HG03432 (cell line): ENCODE measurements around the gene PPP2R5C.

Experiments used
- ATAC-seq: cut with Tn5 transposase; IDR thresholded peaks from one replicate; pipeline ENCODE4 v1.9.1; 2021; ENCODE audit warnings: mild to moderate bottlenecking, moderate library complexity; ENCODE audit not compliant: unreplicated experiment

Gene PPP2R5C

DNA sequence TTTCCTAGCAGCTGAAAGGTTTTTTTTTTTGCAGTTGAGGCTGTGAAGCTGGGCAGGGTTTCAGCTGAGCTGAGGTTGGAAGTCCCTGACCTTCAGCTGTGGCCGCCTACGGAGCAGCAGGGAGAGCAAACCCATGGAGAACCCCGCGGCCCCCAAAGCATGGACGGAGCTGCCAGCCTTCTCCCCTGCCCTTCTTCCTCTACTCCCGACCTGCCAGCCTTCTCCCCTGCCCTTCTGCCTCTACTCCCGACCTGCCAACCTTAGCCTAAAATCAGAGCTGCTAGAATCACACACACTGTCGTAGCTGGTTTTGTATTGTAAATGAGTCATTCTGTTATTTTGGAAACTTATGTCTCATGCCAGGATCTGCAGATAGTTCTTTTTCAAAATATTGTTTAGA lies 74.6 kb downstream of the PPP2R5C start:
- no peak for ATAC-seq

DNA sequence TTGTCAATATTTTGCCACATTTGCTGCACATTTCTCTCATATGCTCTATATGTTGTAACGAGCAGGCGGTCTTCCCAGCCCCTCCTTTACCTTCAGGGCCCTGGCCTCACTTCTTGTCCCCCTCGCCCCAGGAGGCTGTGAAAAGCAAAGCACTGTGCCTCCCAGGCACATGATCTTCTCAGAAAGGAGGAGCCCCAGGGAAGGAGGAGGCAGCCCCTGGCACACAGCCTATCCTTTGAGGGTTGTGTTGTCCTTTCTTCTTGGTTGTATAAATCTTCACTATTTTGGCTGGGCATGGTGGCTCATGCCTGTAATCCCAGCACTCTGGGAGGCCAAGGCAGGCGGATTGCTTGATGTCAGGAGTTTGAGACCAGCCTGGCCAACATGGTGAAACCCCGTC lies 77.0 kb downstream of the PPP2R5C start:
- no peak for ATAC-seq

DNA sequence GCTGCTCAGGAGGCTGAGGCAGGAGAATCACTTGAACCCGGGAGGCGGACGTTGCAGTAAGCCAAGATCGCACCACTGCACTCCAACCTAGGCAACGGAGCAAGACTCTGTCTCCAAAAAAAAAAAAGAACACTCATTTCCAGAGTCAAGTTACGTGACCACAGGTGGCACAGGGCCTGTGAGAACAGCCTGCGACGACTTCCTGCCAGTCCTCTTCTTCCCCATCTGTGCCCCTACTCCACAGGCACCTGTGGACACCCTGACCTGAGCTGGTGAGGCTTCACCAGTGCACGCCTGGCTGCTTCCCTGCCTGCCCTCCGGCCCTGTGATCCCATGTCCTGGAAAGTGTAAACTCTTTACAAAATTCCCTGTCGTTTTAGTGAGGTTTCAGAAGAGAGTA lies 77.7 kb downstream of the PPP2R5C start:
- ATAC-seq, result peak; percentile 62

DNA sequence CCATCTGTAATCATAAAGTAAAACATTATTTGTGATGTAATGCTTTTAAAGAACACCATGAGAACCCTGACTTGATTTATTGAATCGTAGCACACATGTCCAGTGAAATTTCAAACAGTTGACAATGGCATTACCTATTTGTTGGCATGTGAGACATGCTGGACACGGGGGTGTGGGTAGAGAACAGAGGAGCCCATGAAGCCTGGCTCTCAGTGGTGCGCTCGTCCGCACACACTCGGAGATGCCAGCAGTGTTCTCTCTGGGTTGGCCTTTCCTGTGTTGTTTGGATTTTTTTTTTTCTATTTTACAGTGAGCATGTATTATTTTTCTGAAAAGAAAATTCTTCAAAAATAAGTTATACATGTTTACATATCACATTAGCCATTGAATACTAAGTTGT lies 78.2 kb downstream of the PPP2R5C start:
- ATAC-seq, result no peak

DNA sequence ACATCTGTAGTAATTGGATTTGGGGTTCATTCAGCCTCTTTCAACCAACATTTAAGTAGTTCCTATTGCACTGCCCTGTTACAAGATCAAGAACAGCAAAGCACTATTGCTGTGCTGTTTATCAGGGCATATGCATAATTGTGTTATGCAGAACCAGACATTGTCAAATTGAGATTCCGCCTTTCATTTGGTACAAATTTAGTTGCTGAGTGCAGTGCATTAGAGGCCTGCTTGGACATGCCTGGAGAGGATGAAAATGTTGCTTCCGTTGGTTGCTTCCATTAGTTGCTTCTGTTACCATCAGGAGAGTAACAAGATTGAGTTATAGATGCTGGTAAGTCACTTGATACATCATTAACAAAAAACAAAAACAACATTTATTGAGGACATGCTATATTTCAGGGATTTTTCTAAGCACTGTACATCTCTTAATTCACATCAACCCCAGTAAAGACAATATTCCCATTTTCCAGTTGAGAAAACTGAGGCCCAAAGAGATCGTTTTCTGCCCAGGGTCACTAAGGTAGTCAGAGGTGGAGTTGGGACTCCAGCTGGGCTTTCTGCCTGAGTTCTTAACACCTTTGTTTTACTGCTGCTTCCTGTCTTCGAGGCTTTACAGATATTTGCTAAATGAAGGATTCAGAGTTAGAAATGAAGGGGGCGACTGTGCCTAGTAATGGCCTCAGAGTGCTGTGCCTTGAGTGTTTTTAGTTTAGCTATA lies 79.3 kb downstream of the PPP2R5C start:
- no peak for ATAC-seq

DNA sequence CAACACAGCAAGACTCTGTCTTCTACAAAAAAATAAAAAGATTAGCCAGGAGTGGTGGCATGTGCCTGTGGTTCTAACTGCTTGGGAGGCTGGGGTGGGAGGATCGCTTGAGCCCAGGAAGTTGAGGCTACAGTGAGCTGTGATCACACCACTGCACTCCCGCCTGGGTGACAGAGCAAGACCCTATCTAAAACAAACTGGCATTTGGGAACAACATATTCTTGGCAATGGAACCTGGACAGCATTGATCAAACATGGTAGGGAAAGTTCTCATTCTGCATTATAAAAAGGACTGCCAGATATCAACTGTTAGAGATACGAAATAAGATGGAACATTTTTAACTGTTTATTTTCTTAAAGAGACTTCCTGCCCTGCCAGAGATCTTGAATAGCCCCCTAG lies 81.5 kb downstream of the PPP2R5C start:
- ATAC-seq, result no peak

DNA sequence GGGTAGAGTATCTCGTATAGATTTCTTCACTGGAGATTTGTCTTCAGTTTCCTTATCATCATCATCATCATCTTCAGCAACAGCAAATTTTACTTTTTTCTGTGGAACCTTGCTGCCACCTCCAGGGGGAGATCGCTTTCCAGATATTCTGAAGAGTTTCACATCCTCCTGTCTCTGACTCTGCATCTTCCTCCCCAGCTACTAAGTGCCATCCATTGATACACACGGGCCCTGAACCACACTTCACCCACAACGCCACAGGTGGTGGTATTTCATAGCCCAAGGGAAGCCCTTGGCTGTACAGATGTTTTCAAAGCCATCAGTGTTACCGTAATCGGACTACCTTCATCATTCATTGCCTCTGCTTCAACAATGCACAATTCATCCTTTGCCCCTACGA lies 82.2 kb downstream of the PPP2R5C start:
- peak; percentile 67 for ATAC-seq

DNA sequence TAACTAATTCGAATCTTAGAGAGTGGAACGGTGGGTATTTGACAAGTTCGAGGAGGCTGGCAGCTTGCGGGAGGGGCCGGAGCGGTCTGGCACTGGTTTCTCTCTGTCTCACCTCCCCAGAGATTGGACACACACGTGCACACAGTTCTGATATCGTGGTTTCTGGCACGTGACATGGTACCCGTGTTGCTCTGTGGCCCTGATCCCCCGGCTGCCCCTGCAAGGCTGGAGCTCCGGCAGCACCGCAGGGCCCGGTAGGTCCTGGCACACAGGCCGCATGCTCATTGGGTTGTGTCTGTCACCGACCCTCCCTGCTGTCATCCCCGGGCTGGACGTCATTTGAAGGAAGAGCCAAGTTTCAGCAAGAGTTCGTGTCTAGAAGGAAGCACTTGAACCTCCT lies 82.7 kb downstream of the PPP2R5C start:
- peak; percentile 25 for ATAC-seq

DNA sequence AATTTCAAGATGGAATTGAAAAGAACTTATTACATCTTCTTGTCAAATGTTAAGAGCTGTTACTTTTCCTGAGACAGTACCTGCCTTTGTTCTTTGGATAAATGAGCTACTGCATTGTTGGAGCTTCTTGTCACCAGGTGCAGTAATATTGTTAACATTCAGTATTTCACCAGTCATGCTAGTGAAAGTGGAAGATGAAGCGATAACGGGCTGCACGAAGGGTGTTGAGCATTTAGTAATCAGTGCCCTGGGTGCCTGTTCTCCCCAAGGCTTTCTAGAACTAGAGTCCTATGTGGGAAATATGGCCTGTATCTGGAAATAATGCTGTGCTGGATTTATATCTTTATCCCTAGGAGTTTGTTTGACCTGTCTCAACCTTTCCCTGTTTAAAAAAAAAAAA lies 83.2 kb downstream of the PPP2R5C start:
- no peak for ATAC-seq

DNA sequence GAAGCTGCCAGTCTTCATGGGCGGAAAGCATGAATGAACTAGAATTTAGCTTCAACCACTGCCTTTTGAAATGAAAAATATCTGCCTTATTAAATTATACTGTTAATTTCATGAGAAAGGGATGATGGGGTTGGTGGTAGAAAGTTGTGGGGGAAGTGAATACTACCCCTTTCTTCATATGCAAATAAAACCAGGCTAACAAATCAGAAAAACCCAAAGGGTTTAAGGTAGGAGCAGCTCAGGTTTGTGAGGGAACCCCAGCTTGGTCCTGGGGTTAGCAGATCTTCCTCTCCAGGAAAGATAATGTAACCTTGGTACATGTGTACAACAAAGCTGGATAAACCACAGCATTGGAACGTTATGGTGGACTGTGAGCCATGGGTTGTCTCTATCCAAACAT lies 84.0 kb downstream of the PPP2R5C start:
- no peak for ATAC-seq

DNA sequence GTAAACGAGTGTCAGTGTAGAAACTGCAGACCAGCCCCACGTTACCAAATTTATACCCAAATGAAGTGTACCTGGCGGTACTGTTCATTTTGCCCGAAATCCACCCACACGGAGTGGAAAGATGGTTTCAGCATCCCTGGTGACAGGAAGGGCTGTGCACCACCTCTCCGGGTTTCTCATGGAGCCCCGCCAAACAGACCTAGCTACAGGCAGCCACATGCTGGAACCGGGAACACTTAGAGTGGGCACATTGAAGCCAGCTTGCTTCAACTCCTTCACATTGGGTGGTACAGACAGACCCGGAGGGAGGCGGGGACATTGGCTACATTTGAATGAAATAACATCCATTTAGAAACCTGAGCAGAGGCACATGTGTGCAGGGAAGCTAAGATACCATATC lies 84.4 kb downstream of the PPP2R5C start:
- no peak for ATAC-seq

DNA sequence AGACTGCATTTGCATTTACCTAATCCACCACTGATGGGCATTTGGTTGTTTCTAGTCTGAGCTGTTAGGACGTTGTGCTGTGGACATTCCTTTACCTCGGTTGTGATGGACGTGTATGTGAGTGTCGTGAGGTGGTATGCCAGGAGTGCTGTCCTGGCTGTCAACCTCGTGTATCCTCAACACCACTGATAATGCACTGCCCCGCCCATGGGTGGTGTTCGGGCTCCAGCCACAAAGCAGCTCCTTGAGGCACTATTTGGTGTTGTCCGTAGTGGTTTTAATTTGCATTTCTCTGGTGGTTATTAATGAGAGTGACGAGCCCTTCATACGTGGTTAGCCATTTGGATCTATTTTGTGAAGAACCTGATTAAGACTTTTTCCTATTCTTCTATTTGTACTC lies 87.6 kb downstream of the PPP2R5C start:
- ATAC-seq, result peak; percentile 84

DNA sequence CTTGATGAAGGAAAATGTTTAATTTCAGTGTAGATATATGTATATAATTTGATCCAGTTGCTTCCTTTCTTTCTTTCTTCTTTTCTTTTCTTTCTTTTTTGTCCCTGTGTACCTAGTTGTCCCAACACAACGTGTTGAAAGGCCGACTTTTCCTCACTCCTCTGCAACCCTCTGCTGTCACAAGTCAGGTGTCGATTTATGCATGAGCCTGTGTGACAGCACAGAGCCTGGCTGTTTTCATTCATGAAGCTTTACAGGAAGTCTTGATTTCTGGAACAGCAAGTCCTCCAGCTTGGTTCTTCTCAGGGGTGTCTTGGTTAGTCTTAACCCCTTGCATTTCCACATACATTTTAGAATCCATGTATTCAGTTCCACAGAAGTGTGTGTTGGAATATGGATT lies 88.1 kb downstream of the PPP2R5C start:
- ATAC-seq, result no peak

DNA sequence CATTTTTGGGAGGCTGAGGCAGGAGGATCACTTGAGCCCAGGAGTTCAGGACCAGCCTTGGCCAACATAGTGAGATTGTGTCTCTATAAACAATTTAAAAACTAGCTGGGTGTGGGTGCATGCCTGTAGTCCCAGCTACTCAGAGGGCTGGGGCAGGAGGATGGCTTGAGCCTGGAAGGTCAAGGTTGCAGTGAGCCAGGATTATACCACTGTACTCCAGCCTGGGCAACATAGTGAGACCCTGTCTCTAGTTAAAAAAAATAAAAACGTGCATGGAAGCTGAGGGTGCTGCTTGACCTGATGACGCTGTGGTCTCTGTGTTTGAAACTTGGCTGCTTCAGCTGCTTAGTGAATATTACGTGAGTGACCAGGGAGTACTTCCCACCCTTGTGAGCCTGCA lies 89.7 kb downstream of the PPP2R5C start:
- no peak for ATAC-seq

DNA sequence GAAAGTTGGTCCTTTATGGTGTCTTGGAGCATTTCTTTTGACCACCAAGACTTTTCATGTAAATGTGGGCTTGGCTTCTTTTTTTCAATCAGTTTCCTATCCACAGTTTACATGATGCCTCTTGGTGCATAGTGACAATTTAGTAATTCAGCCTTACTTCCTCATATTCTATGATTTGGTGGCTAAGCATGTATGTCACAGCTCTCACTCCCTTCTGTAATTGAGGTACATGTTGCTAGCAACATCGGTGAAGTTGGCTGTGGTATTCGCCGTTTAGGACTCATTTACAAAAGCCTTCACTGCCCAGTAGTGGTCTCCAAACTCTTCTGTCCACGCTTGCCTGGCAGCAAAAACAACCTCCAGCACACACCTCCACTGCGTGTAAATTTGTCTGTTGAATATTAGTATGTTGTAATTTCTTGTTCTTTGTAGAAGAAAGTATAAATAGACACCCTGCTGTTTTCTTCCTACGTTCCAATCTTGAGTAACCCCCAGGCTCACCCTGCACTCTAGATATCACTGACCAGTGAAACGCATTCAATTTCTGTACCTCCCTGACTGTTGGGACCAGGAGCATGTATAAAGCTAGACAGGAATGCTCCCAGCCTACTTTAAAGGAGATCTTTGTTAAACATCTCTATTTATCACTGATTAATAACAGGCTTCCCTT lies 90.4 kb downstream of the PPP2R5C start:
- no peak for ATAC-seq

DNA sequence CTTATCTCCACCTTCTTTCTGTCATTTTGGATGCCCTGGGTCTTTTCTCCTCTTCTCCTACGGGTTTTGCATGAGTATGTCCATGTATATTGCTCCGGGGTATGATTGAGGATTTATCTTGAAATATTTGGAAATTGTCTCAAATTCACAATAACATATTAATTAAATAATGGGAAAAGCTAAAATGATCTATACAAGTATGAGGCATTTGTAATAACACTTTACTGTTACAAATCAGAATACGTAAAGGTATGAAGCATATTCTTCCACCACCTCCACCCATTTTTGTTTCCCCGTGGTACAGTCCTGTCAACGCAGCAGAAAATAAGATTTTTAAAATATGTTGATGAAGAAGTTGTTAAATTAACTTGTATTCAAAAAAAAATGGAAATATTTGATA lies 91.3 kb downstream of the PPP2R5C start:
- no peak for ATAC-seq

DNA sequence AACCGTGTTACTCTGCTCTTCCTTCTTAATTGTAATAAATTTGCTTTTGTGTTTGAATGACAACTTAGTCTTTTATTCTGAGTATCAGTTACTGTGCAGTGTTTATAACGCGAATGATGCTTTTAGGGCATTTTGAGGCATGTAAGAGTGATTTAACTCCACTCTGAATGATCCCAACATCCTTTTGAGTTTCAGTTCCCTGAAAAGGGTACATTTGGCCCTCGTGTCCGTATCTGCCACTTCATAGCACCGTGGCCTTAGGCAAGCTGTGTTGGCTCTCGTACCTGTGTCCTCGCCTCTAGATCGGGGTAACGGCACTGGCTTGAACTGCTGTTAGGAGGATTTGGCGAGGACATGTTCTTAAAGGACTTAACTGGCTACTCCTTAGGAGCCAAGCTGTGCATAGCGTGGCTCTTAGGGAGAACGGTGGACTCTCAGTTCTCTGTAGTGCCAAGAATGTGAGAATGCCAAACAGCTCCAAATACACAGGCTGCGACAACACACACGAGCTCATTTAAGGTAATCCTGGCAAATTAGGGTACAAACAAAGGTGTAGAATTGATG lies 92.0 kb downstream of the PPP2R5C start:
- ATAC-seq, result no peak

DNA sequence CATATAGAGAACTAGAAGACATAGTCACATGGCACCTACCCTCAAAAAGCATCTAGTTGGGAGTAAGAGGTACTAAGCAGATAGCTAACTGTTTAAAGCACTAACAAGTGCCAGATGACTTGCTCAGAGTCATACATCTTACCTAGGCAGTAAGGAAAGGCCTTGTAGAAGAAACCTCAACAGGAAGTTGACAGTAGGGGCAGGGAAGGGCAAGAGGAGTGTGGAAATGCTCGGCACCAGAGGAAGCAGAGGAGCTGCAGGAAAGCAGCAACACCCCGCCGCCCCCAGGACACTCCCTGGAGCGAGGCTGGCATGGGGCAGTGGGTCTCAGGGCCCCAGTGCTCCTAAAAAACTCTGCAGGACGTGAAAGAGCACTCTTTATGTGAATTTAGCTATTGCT lies 92.9 kb downstream of the PPP2R5C start:
- no peak for ATAC-seq

DNA sequence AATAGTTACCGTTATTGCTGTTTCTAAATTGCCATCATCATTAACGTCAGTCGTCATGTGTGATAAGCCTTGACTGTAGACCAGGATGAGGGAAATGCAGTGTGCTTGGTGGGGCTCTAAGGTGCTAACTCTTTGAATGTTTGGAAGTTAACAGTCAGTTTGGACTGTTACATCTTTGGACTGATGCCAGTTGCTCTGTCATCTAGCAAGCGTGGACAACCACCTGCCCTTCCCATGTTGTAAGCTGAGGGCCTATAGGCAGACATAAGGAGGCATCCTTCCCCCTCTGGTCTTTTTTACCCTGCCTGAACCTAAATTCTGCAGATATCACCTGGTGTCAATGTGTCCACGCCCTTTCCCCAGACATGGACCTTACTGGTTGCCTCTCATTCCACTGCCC lies 94.4 kb downstream of the PPP2R5C start:
- ATAC-seq, result no peak

DNA sequence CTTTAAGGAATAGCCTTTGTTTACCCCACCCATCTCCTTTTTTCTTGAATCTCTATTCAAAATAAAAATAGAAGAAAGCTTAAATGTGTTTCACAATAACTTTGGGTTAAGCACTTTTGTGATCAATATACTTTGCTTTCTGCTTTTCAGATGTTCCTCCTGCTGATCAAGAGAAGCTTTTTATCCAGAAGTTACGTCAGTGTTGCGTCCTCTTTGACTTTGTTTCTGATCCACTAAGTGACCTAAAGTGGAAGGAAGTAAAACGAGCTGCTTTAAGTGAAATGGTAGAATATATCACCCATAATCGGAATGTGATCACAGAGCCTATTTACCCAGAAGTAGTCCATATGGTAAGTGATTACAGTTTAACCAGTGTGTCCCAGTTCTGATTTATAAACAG lies 95.0 kb downstream of the PPP2R5C start:
- ATAC-seq, result no peak

DNA sequence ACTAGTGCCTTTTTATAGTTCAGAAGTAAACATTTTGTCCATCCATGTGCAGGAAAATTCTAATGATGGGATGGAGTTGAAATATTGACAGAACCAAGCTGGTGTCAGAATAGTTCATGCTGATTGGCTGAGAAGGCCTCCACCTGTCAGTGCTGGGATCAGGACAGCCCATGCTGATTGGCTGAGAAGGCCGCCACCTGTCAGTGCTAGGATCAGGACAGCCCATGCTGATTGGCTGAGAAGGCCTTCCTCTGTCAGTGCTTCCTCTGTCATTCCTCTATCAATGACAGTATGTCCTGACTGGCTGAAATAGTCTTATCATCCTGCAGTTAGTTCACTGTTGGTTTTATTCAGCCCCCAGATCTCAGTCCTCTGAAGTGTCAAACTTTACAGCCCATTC lies 95.7 kb downstream of the PPP2R5C start:
- no peak for ATAC-seq

DNA sequence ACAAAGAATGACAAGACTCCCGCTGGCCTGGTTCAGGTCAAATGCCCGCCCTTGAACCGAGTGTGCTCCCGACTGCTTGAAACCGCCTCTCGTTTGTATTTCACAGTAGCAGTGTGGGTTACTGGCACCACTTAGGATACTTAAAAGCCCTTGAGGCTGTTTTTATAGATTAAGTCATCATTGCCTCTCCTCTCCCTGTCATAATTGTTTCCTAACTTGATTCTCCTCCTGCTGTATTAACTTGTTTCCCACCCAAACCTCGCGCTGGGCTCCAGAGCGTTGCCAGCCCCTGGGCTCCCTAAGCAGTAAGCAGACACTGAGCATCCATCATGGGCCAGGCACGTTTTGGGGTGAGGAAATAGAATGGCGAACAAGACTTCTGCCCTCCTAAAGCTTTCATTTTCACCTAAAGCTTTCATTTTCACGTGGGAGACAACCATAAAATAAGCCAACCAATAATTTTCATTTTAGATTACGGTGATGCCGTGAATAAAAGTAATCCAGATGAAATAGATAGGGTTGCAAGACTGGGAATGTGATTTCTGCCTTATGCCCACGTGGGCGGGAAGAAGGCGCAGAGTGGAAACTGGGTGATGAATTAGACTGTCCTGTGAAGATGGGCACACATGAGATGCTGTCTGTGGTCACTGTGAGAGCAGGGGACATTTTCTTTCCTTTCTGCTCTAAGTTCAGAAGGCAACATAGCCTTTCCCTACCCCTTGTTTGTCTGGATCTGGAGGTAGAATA lies 97.5 kb downstream of the PPP2R5C start:
- no peak for ATAC-seq
